Upper lobe of left lung (tissue), 6 donors: ENCODE data around the gene SLC39A13. TPM values are rescaled to one million over a fixed set of nuclear protein-coding genes. Genes with fewer than 3 reads are reported as not detected.

Experiments used
- ATAC-seq, 2 donors: fragments of 200-7000 bp; cut with Tn5 transposase; one replicate each; pipeline ENCODE4 v1.9.1; 2022; ENCODE audit warnings: mild to moderate bottlenecking in 2 of 2, moderate library complexity in 2 of 2; ENCODE audit not compliant: low FRiP score in 2 of 2
- DNase-seq, 2 donors: peaks; one replicate each; pipeline ENCODE4 v3.0.0-alpha.2; 2019 to 2020
- H3K27ac ChIP-seq, 4 donors: fragments of 200-600 bp; sonication (generic); one replicate each; pipeline ENCODE4 v1.5.1; 2016 to 2019
- H3K27me3 ChIP-seq, 4 donors: fragments of 200-600 bp; sonication (generic); one replicate each; pipeline ENCODE4 v1.5.1; 2017 to 2019
- H3K36me3 ChIP-seq, 4 donors: fragments of 200-600 bp; sonication (generic); one replicate each; pipeline ENCODE4 v1.5.1; 2016 to 2019
- H3K4me1 ChIP-seq, 4 donors: fragments of 200-600 bp; sonication (generic); one replicate each; pipeline ENCODE4 v1.5.1; 2018 to 2019
- H3K4me3 ChIP-seq, 4 donors: fragments of 200-600 bp; sonication (generic); one replicate each; pipeline ENCODE4 v1.5.1; 2017 to 2019; ENCODE audit warnings: mild to moderate bottlenecking in 2 of 4, moderate library complexity in 1 of 4
- H3K9me3 ChIP-seq, 4 donors: fragments of 200-600 bp; sonication (generic); one replicate each; pipeline ENCODE4 v1.5.1; 2018 to 2019
- CTCF ChIP-seq, 6 experiments: fragments of 450-650 bp in 4 of 6; fragments of 200-600 bp in 2 of 6; sonication (generic) in 2 of 6; IDR thresholded peaks; one replicate each; pipeline ENCODE4 v1.5.1; 2016 to 2019; ENCODE audit warnings: antibody characterized with exemption in 6 of 6
- EP300 ChIP-seq, 4 donors: sonication (generic); formaldehyde crosslinking; IDR thresholded peaks; one replicate each; pipeline ENCODE4 v1.5.1; 2017; ENCODE audit warnings: antibody characterized with exemption in 4 of 4, control low read depth in 2 of 4
- POLR2A ChIP-seq, 4 donors: fragments of 450-650 bp; IDR thresholded peaks; one replicate each; pipeline ENCODE4 v1.5.1; 2016 to 2017; ENCODE audit warnings: antibody characterized with exemption in 4 of 4, mild to moderate bottlenecking in 2 of 4
- POLR2AphosphoS5 ChIP-seq, 2 donors: sonication (generic); formaldehyde crosslinking; IDR thresholded peaks; one replicate each; pipeline ENCODE4 v1.5.1; 2017; ENCODE audit warnings: antibody characterized with exemption in 2 of 2
- WGBS, 2 donors: methylation state at CpG; one replicate each; pipeline ENCODE4 v1.1.5; 2017 to 2018; 5-methylcytosine and 5-hydroxymethylcytosine counted together
- total RNA-seq, 6 donors: library from RNA; depleted of rRNA in 4 of 6; stranded (reverse); fragments of >200 nt in 4 of 6; gene quantifications; one replicate each; pipeline versions ENCODE4 v1.1.0 to v1.2.1, GENCODE V29; 2016 to 2021
- donor health status: DM: no; HTN: no; CAD: no; lungs with moderate emphysema.
- donor health status: DM: no; HTN: yes; CAD: no; lungs with severe emphysema.

The SLC39A13 gene
- total RNA-seq, 6 donors from 2014 or later: 47.9 to 98.8 (median 62.8) TPM

- H3K36me3 ChIP-seq: no peaks in the 10 kb centered on the region
- H3K4me1 ChIP-seq: peaks cover 24 to 32% (median 27%) of the 10 kb centered on the region in 4 donors
- no peak for DNase-seq
- TF ChIP-seq POLR2AphosphoS5 (IDR thresholded peaks at IDR 0.05): no peak
- no peak for TF ChIP-seq POLR2A (IDR thresholded peaks at IDR 0.05)
- TF ChIP-seq CTCF (IDR thresholded peaks at IDR 0.05): no peak
- TF ChIP-seq EP300 (IDR thresholded peaks at IDR 0.05): no peak
- H3K27ac ChIP-seq: peak overlapping the region in 1 of 4 donors; percentile 40
- H3K27me3 ChIP-seq: no peaks in the 10 kb centered on the region
- 84 to 93% methylated on average over 2 to 3 of the region's 3 CpGs for WGBS, 2 donors
- no peak for ATAC-seq
- no peak overlapping the region for H3K4me3 ChIP-seq
- H3K9me3 ChIP-seq: no peaks in the 10 kb centered on the region
These were observed 4.8 kb upstream of the SLC39A13 start for GRCh38 chr11:47403571-47403970.

- WGBS, 2 donors: 46 to 50% methylated on average over 11 to 12 of the region's 12 CpGs
- DNase-seq (no peak), ATAC-seq (no peak)
- peak in 3 of 6 experiments; percentile 11 to 44 (median 40) for TF ChIP-seq CTCF (IDR thresholded peaks at IDR 0.05)
- no peak for TF ChIP-seq POLR2A (IDR thresholded peaks at IDR 0.05)
- no peak for TF ChIP-seq EP300 (IDR thresholded peaks at IDR 0.05)
- peak in 1 of 2 donors; percentile 71 for TF ChIP-seq POLR2AphosphoS5 (IDR thresholded peaks at IDR 0.05)
- H3K4me3 ChIP-seq: peak overlapping the region; percentile 42 to 90 (median 62)
- H3K27ac ChIP-seq: peak overlapping the region; percentile 93 to 95 (median 94)
- no peaks in the 10 kb centered on the region for H3K27me3 ChIP-seq
- H3K36me3 ChIP-seq: peaks cover 0 to 23% (median 4%) of the 10 kb centered on the region in 4 donors
- no peaks in the 10 kb centered on the region for H3K9me3 ChIP-seq
- H3K4me1 ChIP-seq: peaks cover 31 to 39% (median 34%) of the 10 kb centered on the region in 4 donors
These were observed 1.3 kb upstream of the SLC39A13 start for GRCh38 chr11:47406896-47407745.

GRCh38 chr11:47408598-47409439 lies 429 bp downstream of the SLC39A13 start:
- H3K4me3 ChIP-seq: peak overlapping the region; percentile 57 to 90 (median 62)
- peaks cover 0 to 38% (median 12%) of the 10 kb centered on the region in 4 donors for H3K36me3 ChIP-seq
- H3K4me1 ChIP-seq: peaks cover 31 to 41% (median 40%) of the 10 kb centered on the region in 4 donors
- 7 to 24% methylated on average over 17 to 43 of the region's 50 CpGs for WGBS, 2 donors
- no peaks in the 10 kb centered on the region for H3K9me3 ChIP-seq
- DNase-seq (peak; percentile 60 to 64), ATAC-seq (peak in 1 of 2 donors; percentile 27)
- no peaks in the 10 kb centered on the region for H3K27me3 ChIP-seq
- no peak for TF ChIP-seq EP300 (IDR thresholded peaks at IDR 0.05)
- TF ChIP-seq POLR2AphosphoS5 (IDR thresholded peaks at IDR 0.05): peak in 1 of 2 donors; percentile 14
- no peak for TF ChIP-seq CTCF (IDR thresholded peaks at IDR 0.05)
- no peak for TF ChIP-seq POLR2A (IDR thresholded peaks at IDR 0.05)
- H3K27ac ChIP-seq: peak overlapping the region; percentile 93 to 95 (median 94)

- no peak for TF ChIP-seq CTCF (IDR thresholded peaks at IDR 0.05)
- TF ChIP-seq EP300 (IDR thresholded peaks at IDR 0.05): no peak
- TF ChIP-seq POLR2A (IDR thresholded peaks at IDR 0.05): no peak
- no peak for TF ChIP-seq POLR2AphosphoS5 (IDR thresholded peaks at IDR 0.05)
- peaks cover 36 to 48% (median 45%) of the 10 kb centered on the region in 4 donors for H3K4me1 ChIP-seq
- peak overlapping the region; percentile 1 to 90 (median 62) for H3K4me3 ChIP-seq
- no peak for ATAC-seq
- H3K36me3 ChIP-seq: peaks cover 0 to 47% (median 21%) of the 10 kb centered on the region in 4 donors
- H3K27ac ChIP-seq: peak overlapping the region; percentile 93 to 95 (median 94)
- peak in 1 of 2 donors; percentile 79 for DNase-seq
- WGBS, 2 donors: 81 to 89% methylated on average over 19 to 26 of the region's 31 CpGs
- no peaks in the 10 kb centered on the region for H3K27me3 ChIP-seq
- H3K9me3 ChIP-seq: no peaks in the 10 kb centered on the region
These were observed 1.3 kb downstream of the SLC39A13 start for GRCh38 chr11:47409440-47410369.
